H9 (cell line): Measurements from ENCODE around the gene TMEM145. TPM values are rescaled to one million over a fixed set of nuclear protein-coding genes. Genes with fewer than 3 reads are reported as not detected.
A peak's percentile ranks its signal among the peaks of the same experiment; 100 is the strongest.

Experiments
- DNase-seq: peaks from one replicate; pipeline ENCODE4 v3.0.0-alpha.2; 2017
- H2AFZ ChIP-seq: one replicate; pipeline ENCODE4 v1.6.1; 2013; ENCODE audit warnings: mild to moderate bottlenecking, low read length, control low read depth, moderate library complexity
- H2AK5ac ChIP-seq: 2 replicates; pipeline ENCODE4 v1.6.1; 2013; ENCODE audit warnings: low read length, control low read depth, mixed read lengths; ENCODE audit not compliant: insufficient read length
- H2BK120ac ChIP-seq: one replicate; pipeline ENCODE4 v1.6.1; 2013; ENCODE audit warnings: low read depth, mild to moderate bottlenecking, low read length, control low read depth, inconsistent platforms; ENCODE audit not compliant: poor library complexity, severe bottlenecking
- H2BK12ac ChIP-seq: 2 replicates; pipeline ENCODE4 v1.6.1; 2013; ENCODE audit warnings: low read length, control low read depth, mixed read lengths, low read depth; ENCODE audit not compliant: insufficient read length
- H2BK15ac ChIP-seq: 2 replicates; pipeline ENCODE4 v1.6.1; 2013; ENCODE audit warnings: low read depth, low read length, control low read depth
- H2BK20ac ChIP-seq: one replicate; pipeline ENCODE4 v1.6.1; 2013; ENCODE audit warnings: low read depth, mild to moderate bottlenecking, low read length, control low read depth, inconsistent platforms; ENCODE audit not compliant: poor library complexity, severe bottlenecking
- H2BK5ac ChIP-seq: 2 replicates; pipeline ENCODE4 v1.6.1; 2013; ENCODE audit warnings: low read length, control low read depth, mixed read lengths; ENCODE audit not compliant: insufficient read length
- H3K14ac ChIP-seq: 2 replicates; pipeline ENCODE4 v1.6.1; 2013; ENCODE audit warnings: low read length, control low read depth; ENCODE audit not compliant: insufficient read depth
- H3K18ac ChIP-seq: 2 replicates; pipeline ENCODE4 v1.6.1; 2013; ENCODE audit warnings: low read depth, mild to moderate bottlenecking, mixed read lengths, low read length, control low read depth; ENCODE audit not compliant: insufficient read length
- H3K23ac ChIP-seq: 2 replicates; pipeline ENCODE4 v1.6.1; 2013; ENCODE audit warnings: low read length, control low read depth, mixed read lengths, low read depth; ENCODE audit not compliant: insufficient read length
- H3K23me2 ChIP-seq: 2 replicates; pipeline ENCODE4 v1.6.1; 2013; ENCODE audit warnings: low read depth, mild to moderate bottlenecking, mixed read lengths, low read length, control low read depth; ENCODE audit not compliant: insufficient read length, poor library complexity, severe bottlenecking
- H3K27ac ChIP-seq: 2 replicates; pipeline ENCODE4 v1.5.1; 2013; ENCODE audit warnings: low read length, control low read depth, mixed read lengths, low read depth; ENCODE audit not compliant: insufficient read length
- H3K27me3 ChIP-seq: 2 replicates; pipeline ENCODE4 v1.6.1; 2013; ENCODE audit warnings: low read length, control low read depth, inconsistent platforms; ENCODE audit not compliant: insufficient read depth
- H3K4ac ChIP-seq: 2 replicates; pipeline ENCODE4 v1.6.1; 2013; ENCODE audit warnings: low read depth, mild to moderate bottlenecking, control low read depth, inconsistent platforms, low read length, moderate library complexity
- H3K4me1 ChIP-seq: 2 replicates; pipeline ENCODE4 v1.6.1; 2013; ENCODE audit warnings: low read length, control low read depth, inconsistent platforms; ENCODE audit not compliant: insufficient read depth
- H3K4me2 ChIP-seq: 2 replicates; pipeline ENCODE4 v1.6.1; 2013; ENCODE audit warnings: low read length, control low read depth, mixed read lengths; ENCODE audit not compliant: insufficient read length, insufficient read depth
- H3K56ac ChIP-seq: 2 replicates; pipeline ENCODE4 v1.6.1; 2013; ENCODE audit warnings: low read depth, mild to moderate bottlenecking, mixed read lengths, low read length, control low read depth; ENCODE audit not compliant: insufficient read length
- H3K79me1 ChIP-seq: 2 replicates; pipeline ENCODE4 v1.6.1; 2013; ENCODE audit warnings: low read depth, mild to moderate bottlenecking, moderate library complexity, low read length, control low read depth, inconsistent platforms; ENCODE audit not compliant: insufficient read depth, poor library complexity, severe bottlenecking
- H3K79me2 ChIP-seq: 2 replicates; pipeline ENCODE4 v1.6.1; 2013; ENCODE audit warnings: low read length, control low read depth, inconsistent platforms; ENCODE audit not compliant: insufficient read depth
- H3K9ac ChIP-seq: 2 replicates; pipeline ENCODE4 v1.6.1; 2013; ENCODE audit warnings: low read length, control low read depth, mixed read lengths; ENCODE audit not compliant: insufficient read length; ENCODE audit errors: extremely low read depth
- H3K9me3 ChIP-seq: one replicate; pipeline ENCODE4 v1.6.1; 2013; ENCODE audit warnings: low read depth, low read length, inconsistent platforms; ENCODE audit not compliant: control insufficient read depth
- H3T11ph ChIP-seq: one replicate; pipeline ENCODE4 v1.6.1; 2013; ENCODE audit warnings: mild to moderate bottlenecking, low read length, control low read depth, inconsistent platforms
- H4K20me1 ChIP-seq: one replicate; pipeline ENCODE4 v1.6.1; 2013; ENCODE audit not compliant: control insufficient read depth, insufficient read length, insufficient read depth
- H4K5ac ChIP-seq: 2 replicates; pipeline ENCODE4 v1.6.1; 2013; ENCODE audit warnings: low read depth, mild to moderate bottlenecking, mixed read lengths, low read length, control low read depth; ENCODE audit not compliant: insufficient read length
- H4K8ac ChIP-seq: replicated peaks from 2 replicates; pipeline ENCODE4 v1.6.1; 2013; ENCODE audit warnings: low read length, control low read depth, mixed read lengths, low read depth; ENCODE audit not compliant: insufficient read length
- H4K91ac ChIP-seq: 2 replicates; pipeline ENCODE4 v1.6.1; 2013; ENCODE audit warnings: low read depth, mild to moderate bottlenecking, moderate library complexity, mixed read lengths, low read length, control low read depth; ENCODE audit not compliant: insufficient read length
- H3K27ac Mint-ChIP-seq, 3 experiments: 2 replicates in 2 of 3; 3 replicates in 1 of 3; pipeline ENCODE4 v1.8.0; 2020 to 2021; ENCODE audit warnings: mixed read lengths in 3 of 3, mild to moderate bottlenecking in 1 of 3, moderate library complexity in 1 of 3
- H3K27me3 Mint-ChIP-seq: 2 replicates; pipeline ENCODE4 v1.8.0; 2021; ENCODE audit warnings: low read depth, mild to moderate bottlenecking, moderate library complexity, mixed read lengths
- H3K36me3 Mint-ChIP-seq, 3 experiments: 2 replicates in 2 of 3; 3 replicates in 1 of 3; pipeline ENCODE4 v1.8.0; 2020 to 2021; ENCODE audit warnings: low read depth in 3 of 3, mixed read lengths in 3 of 3; ENCODE audit not compliant: insufficient read depth in 1 of 3
- H3K4me1 Mint-ChIP-seq, 2 experiments: 2 replicates each; pipeline ENCODE4 v1.8.0; 2020; ENCODE audit warnings: mixed read lengths in 2 of 2
- H3K4me3 Mint-ChIP-seq, 2 experiments: 2 replicates in 1 of 2; 3 replicates in 1 of 2; pipeline ENCODE4 v1.8.0; 2020 to 2021; ENCODE audit warnings: mild to moderate bottlenecking in 2 of 2, mixed read lengths in 2 of 2, moderate library complexity in 1 of 2
- H3K9me3 Mint-ChIP-seq, 2 experiments: 2 replicates in 1 of 2; 3 replicates in 1 of 2; pipeline ENCODE4 v1.8.0; 2020; ENCODE audit warnings: mild to moderate bottlenecking in 2 of 2, mixed read lengths in 2 of 2, moderate library complexity in 1 of 2
- CTCF ChIP-seq: fragments of 200-600 bp; sonication (generic); conservative IDR thresholded peaks from 3 replicates; pipeline ENCODE4 v1.8.0; 2021; ENCODE audit warnings: antibody characterized with exemption, mild to moderate bottlenecking
- WGBS: extraction: QIAGEN DNeasy Blood & Tissue Kit; methylation state at CpG from one replicate; pipeline ENCODE4 v1.1.7; 2013; ENCODE audit warnings: missing lambda C conversion rate, low lambda C conversion rate, mixed read lengths; ENCODE audit not compliant: insufficient read length; ENCODE audit errors: extremely low coverage; 5-methylcytosine and 5-hydroxymethylcytosine counted together
- total RNA-seq: library from RNA; stranded (reverse); gene quantifications from 2 replicates; pipeline ENCODE4 v1.2.1, GENCODE V29; 2021

The TMEM145 gene
- total RNA-seq, 1 experiment from 2014 or later: 4.5 TPM

GRCh38 chr19:42287017-42287826 is 25.9 kb upstream of the TMEM145 start:
- DNase-seq: peak; percentile 33
- no CpG with 5 or more reads among the region's 30 CpGs for WGBS
- Histone ChIP-seq H4K91ac (no peak overlapping the region), H3K4me2 (no peak overlapping the region), H3K4me1 (peaks cover 7% of the 10 kb centered on the region; the same call in 1 of the 2 replicates), H3K18ac (no peak overlapping the region), H3K23ac (no peak overlapping the region), H2BK15ac (no peak overlapping the region), H3K56ac (no peak overlapping the region), H4K5ac (no peak overlapping the region), H3K79me1 (peaks cover 11% of the 10 kb centered on the region), H2BK5ac (no peak overlapping the region), H3K9ac (no peak overlapping the region), H4K8ac (no peak overlapping the region), H2AK5ac (no peak overlapping the region), H3K23me2 (peaks cover 11% of the 10 kb centered on the region), H4K20me1 (peaks cover 3% of the 10 kb centered on the region), H3K27me3 (no peaks in the 10 kb centered on the region), H2AFZ (no peak overlapping the region), H2BK120ac (no peak overlapping the region), H2BK20ac (no peak overlapping the region), H3K27ac (no peak overlapping the region), H2BK12ac (no peak overlapping the region), H3K9me3 (no peaks in the 10 kb centered on the region), H3K14ac (no peak overlapping the region), H3K4ac (no peak overlapping the region), H3T11ph (no peak overlapping the region), H3K79me2 (peaks cover 3% of the 10 kb centered on the region; the same call in 1 of the 2 replicates)
- H3K9me3 Mint-ChIP-seq: no peaks in the 10 kb centered on the region
- peaks cover 19 to 39% of the 10 kb centered on the region in 2 experiments for H3K4me1 Mint-ChIP-seq
- no peak overlapping the region for H3K4me3 Mint-ChIP-seq
- no peak for TF ChIP-seq CTCF
- H3K27me3 Mint-ChIP-seq: no peaks in the 10 kb centered on the region; the same call in 1 of the 2 replicates
- peaks cover 18 to 46% (median 44%) of the 10 kb centered on the region in 3 experiments for H3K36me3 Mint-ChIP-seq
- peak overlapping the region in 1 of 3 experiments; percentile 54; a peak in 1 of 7 replicates for H3K27ac Mint-ChIP-seq
